B cell (primary cell): ENCODE results near the gene CC2D1B.

Experiments used
- CTCF ChIP-seq: fragments of 200-600 bp; IDR thresholded peaks from one replicate; pipeline ENCODE4 v1.8.0; 2022; ENCODE audit warnings: antibody characterized with exemption, mild to moderate bottlenecking
- EZH2 ChIP-seq: IDR thresholded peaks from 2 replicates; pipeline ENCODE4 v1.6.1; 2012; ENCODE audit warnings: borderline replicate concordance, low read depth, mild to moderate bottlenecking, moderate library complexity, low read length; ENCODE audit not compliant: insufficient read depth, poor library complexity, severe bottlenecking

- TF ChIP-seq CTCF (no peak), EZH2 (no peak)
Measured at GRCh38 chr1:52365746-52366516, at the start of gene CC2D1B.
